Nephron (organoid): ENCODE data around the gene UTP25.

Experiments used
- H3K27ac Mint-ChIP-seq, 3 experiments: 2 replicates each; pipeline ENCODE4 v1.8.0; 2020; ENCODE audit warnings: mixed read lengths in 3 of 3, mild to moderate bottlenecking in 2 of 3, moderate library complexity in 1 of 3
- H3K27me3 Mint-ChIP-seq: 2 replicates; pipeline ENCODE4 v1.8.0; 2021; ENCODE audit warnings: low read depth, mild to moderate bottlenecking, moderate library complexity, mixed read lengths
- H3K36me3 Mint-ChIP-seq: 2 replicates; pipeline ENCODE4 v1.8.0; 2020; ENCODE audit warnings: low read depth, mixed read lengths
- H3K4me1 Mint-ChIP-seq: 2 replicates; pipeline ENCODE4 v1.8.0; 2020; ENCODE audit warnings: mixed read lengths
- H3K4me3 Mint-ChIP-seq, 3 experiments: 2 replicates each; pipeline ENCODE4 v1.8.0; 2020; ENCODE audit warnings: mild to moderate bottlenecking in 3 of 3, mixed read lengths in 3 of 3, moderate library complexity in 2 of 3
- H3K9me3 Mint-ChIP-seq: 2 replicates; pipeline ENCODE4 v1.8.0; 2020; ENCODE audit warnings: mixed read lengths
- CTCF ChIP-seq, 3 experiments: fragments of 200-600 bp; sonication (generic); IDR thresholded peaks; one replicate each; pipeline ENCODE4 v1.5.0; 2021; ENCODE audit warnings: antibody characterized with exemption in 3 of 3; ENCODE audit not compliant: unreplicated experiment in 3 of 3

UTP25 gene

DNA sequence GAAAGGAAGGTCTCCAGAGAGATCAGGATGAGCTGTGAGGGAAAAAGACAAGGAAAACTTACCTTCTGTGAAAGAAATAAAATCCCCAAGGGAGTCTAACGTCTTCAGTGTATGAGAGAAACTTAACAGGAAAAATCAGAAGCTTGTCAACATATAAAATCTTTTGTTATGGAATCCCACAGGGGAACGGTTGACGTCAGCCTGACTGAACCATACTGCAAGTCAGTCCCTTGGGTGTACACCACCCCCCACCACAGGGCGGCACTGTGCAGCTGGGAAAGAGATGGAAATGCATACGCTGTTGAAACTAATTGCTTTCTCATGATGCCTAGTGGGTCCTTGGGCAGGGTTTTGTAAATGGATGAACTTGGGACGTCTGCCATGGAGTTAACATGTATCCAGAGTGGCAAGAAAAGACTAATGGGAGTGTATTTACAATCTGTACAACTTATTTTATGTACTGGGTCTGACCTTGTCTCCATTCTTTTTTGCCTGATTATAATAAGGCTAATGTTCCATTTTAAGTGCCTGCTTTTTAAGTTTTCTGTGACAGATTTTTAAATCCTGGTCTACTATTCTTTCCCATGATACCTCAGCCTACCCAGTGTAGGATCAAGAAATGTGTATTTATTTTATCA, 22.7 kb downstream of the UTP25 start:
- Mint-ChIP-seq H3K27ac (no peak overlapping the region), H3K9me3 (no peaks in the 10 kb centered on the region), H3K4me3 (no peak overlapping the region), H3K36me3 (peaks cover 47% of the 10 kb centered on the region), H3K4me1 (no peaks in the 10 kb centered on the region), H3K27me3 (no peaks in the 10 kb centered on the region)
- peak; percentile 37 to 48 (median 47) for TF ChIP-seq CTCF (IDR thresholded peaks at IDR 0.05; ENCODE audit: unreplicated experiment in 3 of 3)

DNA sequence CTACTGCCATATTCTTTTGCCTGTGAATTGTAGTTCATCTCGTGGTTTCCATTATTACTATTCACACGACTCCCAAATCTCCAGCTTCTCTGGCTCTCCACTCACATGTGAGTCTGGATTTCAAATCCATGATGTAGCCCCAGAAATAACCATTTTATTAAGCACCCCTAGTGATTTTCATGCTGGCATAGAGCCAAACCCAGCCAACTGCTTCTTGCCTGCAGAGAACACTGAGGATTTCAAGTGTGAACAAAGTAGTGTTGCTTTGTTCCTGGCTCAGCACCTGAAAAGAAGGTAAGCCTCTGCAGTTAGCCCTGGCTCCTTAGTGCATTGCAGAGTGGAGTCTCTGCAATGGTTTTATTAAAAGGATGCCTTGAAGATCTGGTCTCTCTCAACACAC, 25.9 kb downstream of the UTP25 start:
- Mint-ChIP-seq H3K27ac (no peak overlapping the region), H3K4me1 (no peaks in the 10 kb centered on the region), H3K4me3 (no peak overlapping the region), H3K9me3 (no peaks in the 10 kb centered on the region), H3K36me3 (peaks cover 32% of the 10 kb centered on the region), H3K27me3 (no peaks in the 10 kb centered on the region)
- no peak for TF ChIP-seq CTCF (IDR thresholded peaks at IDR 0.05; ENCODE audit: unreplicated experiment in 3 of 3)

- no peak overlapping the region for H3K27ac Mint-ChIP-seq
- H3K27me3 Mint-ChIP-seq: no peaks in the 10 kb centered on the region
- peaks cover 30% of the 10 kb centered on the region for H3K36me3 Mint-ChIP-seq
Measured at GRCh38 chr1:209854196-209854595, 26.4 kb downstream of the UTP25 start.

DNA sequence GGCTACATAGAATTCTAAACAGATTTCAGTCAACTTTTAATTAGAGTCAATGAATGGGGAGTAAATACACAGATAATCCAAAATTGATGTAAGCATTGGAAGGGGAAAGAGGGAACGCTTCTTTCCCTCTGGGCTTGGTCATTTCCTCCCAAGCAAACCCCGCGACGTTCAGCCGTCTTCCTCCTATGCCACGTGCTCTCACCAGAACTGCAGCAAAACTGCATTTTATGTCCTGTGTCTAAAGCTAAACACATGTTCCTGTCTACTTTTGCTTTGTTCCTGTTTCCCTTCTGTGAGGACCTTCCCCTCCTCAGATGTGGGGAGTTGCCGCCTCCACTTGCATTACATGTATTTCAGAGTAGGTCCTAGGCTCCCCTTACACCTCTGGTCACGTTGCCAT, 27.2 kb downstream of the UTP25 start:
- Mint-ChIP-seq H3K36me3 (peaks cover 29% of the 10 kb centered on the region), H3K4me1 (no peaks in the 10 kb centered on the region), H3K9me3 (no peaks in the 10 kb centered on the region), H3K27me3 (no peaks in the 10 kb centered on the region), H3K27ac (no peak overlapping the region), H3K4me3 (no peak overlapping the region)
- TF ChIP-seq CTCF (IDR thresholded peaks at IDR 0.05; ENCODE audit: unreplicated experiment in 3 of 3): no peak

More at GRCh38 chr1:209854196-209854595, 26.4 kb downstream of the UTP25 start:
- Mint-ChIP-seq H3K9me3 (no peaks in the 10 kb centered on the region), H3K4me1 (no peaks in the 10 kb centered on the region), H3K4me3 (no peak overlapping the region)
- no peak for TF ChIP-seq CTCF (IDR thresholded peaks at IDR 0.05; ENCODE audit: unreplicated experiment in 3 of 3)

GRCh38 chr1:209855623-209856022, 27.9 kb downstream of the UTP25 start:
- Mint-ChIP-seq H3K27ac (no peak overlapping the region), H3K27me3 (no peaks in the 10 kb centered on the region), H3K9me3 (no peaks in the 10 kb centered on the region), H3K4me1 (no peaks in the 10 kb centered on the region), H3K36me3 (peaks cover 26% of the 10 kb centered on the region), H3K4me3 (no peak overlapping the region)
- TF ChIP-seq CTCF (IDR thresholded peaks at IDR 0.05; ENCODE audit: unreplicated experiment in 3 of 3): no peak

GRCh38 chr1:209858561-209859103, 30.9 kb downstream of the UTP25 start:
- H3K27ac Mint-ChIP-seq: no peak overlapping the region
- H3K4me3 Mint-ChIP-seq: no peak overlapping the region
- peaks cover 13% of the 10 kb centered on the region for H3K4me1 Mint-ChIP-seq
- no peaks in the 10 kb centered on the region for H3K9me3 Mint-ChIP-seq
- TF ChIP-seq CTCF (IDR thresholded peaks at IDR 0.05; ENCODE audit: unreplicated experiment in 3 of 3): no peak
- H3K36me3 Mint-ChIP-seq: peaks cover 3% of the 10 kb centered on the region
- H3K27me3 Mint-ChIP-seq: peaks cover 26% of the 10 kb centered on the region
